Lower leg skin (tissue), 4 donors: ENCODE data around the gene RAP1B. TPM values are rescaled to one million over a fixed set of nuclear protein-coding genes. Genes with fewer than 3 reads are reported as not detected.

Experiments
- total RNA-seq, 4 donors: library from RNA; depleted of rRNA; stranded (reverse); fragments of >200 nt; gene quantifications; one replicate each; pipeline ENCODE4 v1.1.0, GENCODE V29; 2016

The RAP1B gene
- total RNA-seq, 4 donors from 2014 or later: 96.1 to 183 (median 123) TPM

Other genes starting within 250 kb of the RAP1B start
- 10 to 100 TPM; 19.3 to 41.7 (median 31.9) TPM for gene NUP107, start 76.1 kb downstream of the RAP1B start, total RNA-seq
- gene SLC35E3, start 135.3 kb downstream of the RAP1B start, total RNA-seq: 10 to 100 TPM in 1 of 4 donors, 1 to 10 TPM in 3; 4.5 to 13.9 (median 6.5) TPM
- 10 to 100 TPM; 50.0 to 73.4 (median 60.3) TPM for gene MDM2, start 197.3 kb downstream of the RAP1B start, total RNA-seq